Karpas-422 (cell line): ENCODE results near the gene SIAE. TPM values are rescaled to one million over a fixed set of nuclear protein-coding genes. Genes with fewer than 3 reads are reported as not detected.

Experiments used
- DNase-seq: peaks from one replicate; pipeline ENCODE4 v3.0.0-alpha.2; 2015
- H2AFZ ChIP-seq: fragments of 200-600 bp; sonication (generic); 2 replicates; pipeline ENCODE4 v1.6.1; 2014; ENCODE audit warnings: antibody characterized with exemption, low read length, mixed read lengths
- H3K27ac ChIP-seq: fragments of 200-600 bp; sonication (generic); 2 replicates; pipeline ENCODE4 v1.5.1; 2014; ENCODE audit warnings: mild to moderate bottlenecking, low read length, moderate library complexity
- H3K27me3 ChIP-seq: fragments of 200-600 bp; sonication (generic); 2 replicates; pipeline ENCODE4 v1.6.1; 2014; ENCODE audit warnings: low read length, mixed read lengths
- H3K36me3 ChIP-seq: fragments of 200-600 bp; sonication (generic); 2 replicates; pipeline ENCODE4 v1.6.1; 2014; ENCODE audit warnings: low read length, mixed read lengths; ENCODE audit not compliant: insufficient read depth
- H3K4me1 ChIP-seq: fragments of 200-600 bp; sonication (generic); 2 replicates; pipeline ENCODE4 v1.6.1; 2014; ENCODE audit warnings: mild to moderate bottlenecking, low read length, mixed read lengths
- H3K4me2 ChIP-seq: fragments of 200-600 bp; sonication (generic); 2 replicates; pipeline ENCODE4 v1.6.1; 2014; ENCODE audit warnings: low read length, low read depth, mild to moderate bottlenecking; ENCODE audit not compliant: poor library complexity, severe bottlenecking
- H3K4me3 ChIP-seq: fragments of 200-600 bp; sonication (generic); 2 replicates; pipeline ENCODE4 v1.5.1; 2014; ENCODE audit warnings: mild to moderate bottlenecking, antibody characterized with exemption, low read length, mixed read lengths
- H3K79me2 ChIP-seq: fragments of 200-600 bp; sonication (generic); 2 replicates; pipeline ENCODE4 v1.6.1; 2014; ENCODE audit warnings: mild to moderate bottlenecking, low read length, mixed read lengths
- H3K9ac ChIP-seq: fragments of 200-600 bp; sonication (generic); 2 replicates; pipeline ENCODE4 v1.6.0; 2014; ENCODE audit warnings: low read length
- H3K9me2 ChIP-seq: fragments of 200-600 bp; sonication (generic), shearing (Covaris generic); replicated peaks from 2 replicates; pipeline ENCODE4 v1.6.0; 2014; ENCODE audit warnings: mild to moderate bottlenecking, low read length, moderate library complexity; ENCODE audit not compliant: insufficient read depth
- H3K9me3 ChIP-seq: fragments of 300-700, 200-600 bp; sonication (generic); 2 replicates; pipeline ENCODE4 v1.6.1; 2014; ENCODE audit warnings: low read length, mixed read lengths
- H4K20me1 ChIP-seq: fragments of 200-600 bp; sonication (generic); 2 replicates; pipeline ENCODE4 v1.6.1; 2014; ENCODE audit warnings: mild to moderate bottlenecking, antibody characterized with exemption, low read length, low read depth; ENCODE audit not compliant: insufficient read depth
- total RNA-seq: library from RNA; depleted of rRNA; stranded (reverse); fragments of >200 nt; shearing (Covaris generic); gene quantifications from 2 replicates; pipeline ENCODE4 v1.2.3, GENCODE V29; 2014; ENCODE audit warnings: low replicate concordance

The SIAE gene
- total RNA-seq, 1 experiment from 2014 or later = 0.89 TPM

DNA sequence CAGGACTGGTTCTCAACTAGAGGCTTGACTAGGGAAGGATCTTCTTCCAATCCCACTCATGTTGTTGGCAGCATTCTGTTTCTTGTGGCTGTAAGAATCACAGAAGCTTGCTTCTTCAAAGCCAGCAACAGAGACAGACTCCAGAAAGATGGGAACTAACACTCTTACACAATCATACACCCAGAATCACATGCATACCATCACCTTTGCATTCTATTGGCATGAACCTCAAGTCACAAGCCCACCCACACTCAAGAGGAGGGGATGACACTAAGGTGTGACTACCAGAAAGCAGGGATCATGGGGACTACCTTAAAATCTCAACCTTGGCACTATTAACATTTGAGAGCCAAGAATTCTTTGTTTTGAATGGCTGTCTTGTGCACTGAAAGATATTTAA is 75.9 kb downstream of the SIAE start:
- Histone ChIP-seq H4K20me1 (no peaks in the 10 kb centered on the region), H3K4me3 (no peak overlapping the region), H3K27ac (no peak overlapping the region), H2AFZ (no peak overlapping the region), H3K9ac (no peak overlapping the region), H3K36me3 (no peaks in the 10 kb centered on the region), H3K27me3 (no peaks in the 10 kb centered on the region), H3K79me2 (no peaks in the 10 kb centered on the region), H3K9me3 (no peaks in the 10 kb centered on the region), H3K4me2 (no peak overlapping the region), H3K4me1 (no peaks in the 10 kb centered on the region), H3K9me2 (no peaks in the 10 kb centered on the region)
- DNase-seq = no peak

- Histone ChIP-seq H3K27me3 (no peaks in the 10 kb centered on the region), H3K27ac (no peak overlapping the region), H3K36me3 (no peaks in the 10 kb centered on the region), H3K4me3 (no peak overlapping the region), H2AFZ (no peak overlapping the region), H3K79me2 (no peaks in the 10 kb centered on the region), H3K4me1 (no peaks in the 10 kb centered on the region), H3K9me3 (no peaks in the 10 kb centered on the region), H4K20me1 (no peaks in the 10 kb centered on the region), H3K4me2 (no peak overlapping the region), H3K9ac (no peak overlapping the region), H3K9me2 (no peaks in the 10 kb centered on the region)
- no peak for DNase-seq
Measured at GRCh38 chr11:124595302-124595701, 78.2 kb downstream of the SIAE start.

- no peaks in the 10 kb centered on the region for H3K9me2 ChIP-seq
- DNase-seq = no peak
- no peak overlapping the region for H3K4me3 ChIP-seq
- no peaks in the 10 kb centered on the region for H3K36me3 ChIP-seq
- H3K9ac ChIP-seq = no peak overlapping the region
- H2AFZ ChIP-seq = no peak overlapping the region
- no peaks in the 10 kb centered on the region for H3K4me1 ChIP-seq
- no peak overlapping the region for H3K27ac ChIP-seq
- no peaks in the 10 kb centered on the region for H4K20me1 ChIP-seq
- H3K27me3 ChIP-seq = no peaks in the 10 kb centered on the region
- no peaks in the 10 kb centered on the region for H3K79me2 ChIP-seq
- H3K9me3 ChIP-seq = no peaks in the 10 kb centered on the region
- H3K4me2 ChIP-seq = no peak overlapping the region
Measured at GRCh38 chr11:124592627-124593026, 80.9 kb downstream of the SIAE start.

- Histone ChIP-seq H3K4me3 (no peak overlapping the region), H4K20me1 (no peaks in the 10 kb centered on the region), H3K9me2 (no peaks in the 10 kb centered on the region), H3K27ac (no peak overlapping the region), H3K9me3 (no peaks in the 10 kb centered on the region), H3K36me3 (no peaks in the 10 kb centered on the region), H3K4me1 (no peaks in the 10 kb centered on the region), H3K9ac (no peak overlapping the region), H2AFZ (no peak overlapping the region), H3K27me3 (no peaks in the 10 kb centered on the region), H3K4me2 (no peak overlapping the region), H3K79me2 (no peaks in the 10 kb centered on the region)
- DNase-seq = no peak
Measured at GRCh38 chr11:124591430-124591829, 82.1 kb downstream of the SIAE start.

GRCh38 chr11:124586238-124586860 is 87.2 kb downstream of the SIAE start:
- no peak overlapping the region for H3K9ac ChIP-seq
- H3K4me2 ChIP-seq = no peak overlapping the region
- no peaks in the 10 kb centered on the region for H3K9me3 ChIP-seq
- no peaks in the 10 kb centered on the region for H3K79me2 ChIP-seq
- no peaks in the 10 kb centered on the region for H3K9me2 ChIP-seq
- no peak overlapping the region for H2AFZ ChIP-seq
- no peaks in the 10 kb centered on the region for H3K27me3 ChIP-seq
- no peaks in the 10 kb centered on the region for H3K4me1 ChIP-seq
- no peaks in the 10 kb centered on the region for H4K20me1 ChIP-seq
- H3K4me3 ChIP-seq = no peak overlapping the region
- DNase-seq = peak; percentile 64
- no peak overlapping the region for H3K27ac ChIP-seq
- no peaks in the 10 kb centered on the region for H3K36me3 ChIP-seq

GRCh38 chr11:124584681-124585372 is 88.7 kb downstream of the SIAE start:
- Histone ChIP-seq H3K27ac (no peak overlapping the region), H3K4me3 (no peak overlapping the region), H3K4me1 (no peaks in the 10 kb centered on the region), H3K4me2 (no peak overlapping the region), H3K79me2 (no peaks in the 10 kb centered on the region), H3K9me3 (no peaks in the 10 kb centered on the region), H3K9me2 (no peaks in the 10 kb centered on the region), H3K9ac (no peak overlapping the region), H3K36me3 (no peaks in the 10 kb centered on the region), H4K20me1 (no peaks in the 10 kb centered on the region), H3K27me3 (no peaks in the 10 kb centered on the region), H2AFZ (no peak overlapping the region)
- no peak for DNase-seq

GRCh38 chr11:124583781-124584180 is 89.8 kb downstream of the SIAE start:
- Histone ChIP-seq H3K9me2 (no peaks in the 10 kb centered on the region), H3K9ac (no peak overlapping the region), H3K27me3 (no peaks in the 10 kb centered on the region), H2AFZ (no peak overlapping the region), H3K36me3 (no peaks in the 10 kb centered on the region), H3K27ac (no peak overlapping the region), H3K79me2 (no peaks in the 10 kb centered on the region), H3K9me3 (no peaks in the 10 kb centered on the region), H3K4me1 (no peaks in the 10 kb centered on the region), H3K4me3 (no peak overlapping the region), H3K4me2 (no peak overlapping the region), H4K20me1 (no peaks in the 10 kb centered on the region)
- DNase-seq = no peak
